Karpas-422 (cell line): ENCODE measurements around the gene MRPL43. TPM values are rescaled to one million over a fixed set of nuclear protein-coding genes. Genes with fewer than 3 reads are reported as not detected.

Experiments used
- DNase-seq: peaks from one replicate; pipeline ENCODE4 v3.0.0-alpha.2; 2015
- H2AFZ ChIP-seq: fragments of 200-600 bp; sonication (generic); 2 replicates; pipeline ENCODE4 v1.6.1; 2014; ENCODE audit warnings: antibody characterized with exemption, low read length, mixed read lengths
- H3K27ac ChIP-seq: fragments of 200-600 bp; sonication (generic); 2 replicates; pipeline ENCODE4 v1.5.1; 2014; ENCODE audit warnings: mild to moderate bottlenecking, low read length, moderate library complexity
- H3K27me3 ChIP-seq: fragments of 200-600 bp; sonication (generic); 2 replicates; pipeline ENCODE4 v1.6.1; 2014; ENCODE audit warnings: low read length, mixed read lengths
- H3K36me3 ChIP-seq: fragments of 200-600 bp; sonication (generic); 2 replicates; pipeline ENCODE4 v1.6.1; 2014; ENCODE audit warnings: low read length, mixed read lengths; ENCODE audit not compliant: insufficient read depth
- H3K4me1 ChIP-seq: fragments of 200-600 bp; sonication (generic); 2 replicates; pipeline ENCODE4 v1.6.1; 2014; ENCODE audit warnings: mild to moderate bottlenecking, low read length, mixed read lengths
- H3K4me2 ChIP-seq: fragments of 200-600 bp; sonication (generic); 2 replicates; pipeline ENCODE4 v1.6.1; 2014; ENCODE audit warnings: low read length, low read depth, mild to moderate bottlenecking; ENCODE audit not compliant: poor library complexity, severe bottlenecking
- H3K4me3 ChIP-seq: fragments of 200-600 bp; sonication (generic); 2 replicates; pipeline ENCODE4 v1.5.1; 2014; ENCODE audit warnings: mild to moderate bottlenecking, antibody characterized with exemption, low read length, mixed read lengths
- H3K79me2 ChIP-seq: fragments of 200-600 bp; sonication (generic); 2 replicates; pipeline ENCODE4 v1.6.1; 2014; ENCODE audit warnings: mild to moderate bottlenecking, low read length, mixed read lengths
- H3K9ac ChIP-seq: fragments of 200-600 bp; sonication (generic); 2 replicates; pipeline ENCODE4 v1.6.0; 2014; ENCODE audit warnings: low read length
- H3K9me2 ChIP-seq: fragments of 200-600 bp; sonication (generic), shearing (Covaris generic); replicated peaks from 2 replicates; pipeline ENCODE4 v1.6.0; 2014; ENCODE audit warnings: mild to moderate bottlenecking, low read length, moderate library complexity; ENCODE audit not compliant: insufficient read depth
- H3K9me3 ChIP-seq: fragments of 300-700, 200-600 bp; sonication (generic); 2 replicates; pipeline ENCODE4 v1.6.1; 2014; ENCODE audit warnings: low read length, mixed read lengths
- H4K20me1 ChIP-seq: fragments of 200-600 bp; sonication (generic); 2 replicates; pipeline ENCODE4 v1.6.1; 2014; ENCODE audit warnings: mild to moderate bottlenecking, antibody characterized with exemption, low read length, low read depth; ENCODE audit not compliant: insufficient read depth
- total RNA-seq: library from RNA; depleted of rRNA; stranded (reverse); fragments of >200 nt; shearing (Covaris generic); gene quantifications from 2 replicates; pipeline ENCODE4 v1.2.3, GENCODE V29; 2014; ENCODE audit warnings: low replicate concordance

The MRPL43 gene
- total RNA-seq, 1 experiment from 2014 or later: 86.3 TPM

DNA sequence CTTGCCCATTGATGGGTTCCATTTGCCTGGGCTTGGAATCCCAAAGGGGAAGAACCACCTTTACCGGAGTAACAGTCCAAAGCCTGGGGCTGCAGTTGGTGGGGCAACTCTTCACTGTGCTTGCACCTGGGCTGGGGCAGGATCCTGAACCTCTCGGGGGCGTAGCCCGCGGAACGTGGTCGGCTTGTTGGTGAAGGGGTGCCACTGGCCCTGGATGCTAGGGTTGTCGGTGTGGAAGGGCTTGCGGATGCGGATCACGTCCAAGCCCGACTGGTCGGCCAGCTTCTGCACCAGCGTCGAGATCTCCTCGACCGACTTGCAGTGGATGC, 710 bp downstream of the MRPL43 start:
- Histone ChIP-seq H3K9ac (peak overlapping the region; percentile 85), H3K9me3 (no peaks in the 10 kb centered on the region), H3K27ac (no peak overlapping the region), H3K4me1 (peaks cover 32% of the 10 kb centered on the region), H2AFZ (peak overlapping the region; percentile 23), H3K9me2 (no peaks in the 10 kb centered on the region), H3K27me3 (no peaks in the 10 kb centered on the region), H3K4me3 (peak overlapping the region; percentile 94), H3K4me2 (peak overlapping the region; percentile 89), H3K79me2 (peaks cover 46% of the 10 kb centered on the region), H4K20me1 (peaks cover 17% of the 10 kb centered on the region), H3K36me3 (peaks cover 29% of the 10 kb centered on the region; the same call in 1 of the 2 replicates)
- DNase-seq: no peak

DNA sequence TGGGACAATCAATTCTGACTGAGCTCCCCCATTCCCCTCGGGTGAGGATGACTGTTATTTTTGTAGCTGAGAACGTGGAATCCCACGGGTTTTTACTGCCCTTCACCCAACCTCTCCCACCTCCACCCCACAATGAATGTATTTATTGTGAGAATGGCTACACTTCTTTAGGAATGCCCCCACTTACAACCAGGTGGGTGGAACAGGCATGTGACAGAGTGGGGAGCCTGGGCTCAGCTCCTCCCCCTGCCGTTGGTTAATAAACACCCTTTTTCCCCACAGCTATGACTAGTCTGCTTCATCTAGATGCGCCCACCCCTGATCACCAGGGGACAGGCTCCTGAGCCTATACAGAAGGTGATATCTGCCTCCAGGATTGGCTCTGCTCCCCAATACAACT, 2.0 kb downstream of the MRPL43 start:
- no peak overlapping the region for H3K9ac ChIP-seq
- peaks cover 22% of the 10 kb centered on the region; the same call in 1 of the 2 replicates for H3K36me3 ChIP-seq
- H3K9me3 ChIP-seq: no peaks in the 10 kb centered on the region
- peaks cover 32% of the 10 kb centered on the region for H3K4me1 ChIP-seq
- no peak for DNase-seq
- H3K4me3 ChIP-seq: no peak overlapping the region
- H3K9me2 ChIP-seq: no peaks in the 10 kb centered on the region
- H3K79me2 ChIP-seq: peaks cover 43% of the 10 kb centered on the region
- peaks cover 13% of the 10 kb centered on the region for H4K20me1 ChIP-seq
- no peaks in the 10 kb centered on the region for H3K27me3 ChIP-seq
- H2AFZ ChIP-seq: no peak overlapping the region
- no peak overlapping the region for H3K27ac ChIP-seq
- peak overlapping the region; percentile 89 for H3K4me2 ChIP-seq

DNA sequence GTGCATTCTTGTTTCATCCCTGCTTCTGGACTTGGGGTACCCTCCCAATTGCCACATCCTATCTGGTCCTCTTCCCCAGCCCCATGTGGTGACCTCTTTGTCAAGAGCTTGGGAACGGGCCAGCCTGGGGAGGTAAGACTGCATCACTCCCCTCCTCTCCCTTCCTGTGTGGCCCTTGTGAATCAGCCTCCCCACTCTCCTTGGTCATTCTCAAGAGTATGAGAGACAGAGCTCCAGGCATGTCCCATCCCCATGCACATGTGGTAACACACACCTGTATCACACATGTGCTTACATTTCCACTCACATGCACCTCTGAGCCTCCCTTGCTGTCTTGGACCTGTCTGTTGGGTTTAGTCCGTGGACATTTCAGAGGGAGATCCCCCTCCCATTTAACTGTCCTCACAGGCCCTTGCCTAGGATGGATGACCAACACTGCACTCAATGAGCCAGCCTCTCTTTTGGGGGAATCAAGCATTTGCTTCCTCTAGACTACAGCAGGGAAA, 2.6 kb downstream of the MRPL43 start:
- peaks cover 39% of the 10 kb centered on the region for H3K79me2 ChIP-seq
- H3K4me2 ChIP-seq: no peak overlapping the region
- H2AFZ ChIP-seq: no peak overlapping the region
- H3K9ac ChIP-seq: no peak overlapping the region
- H3K4me3 ChIP-seq: no peak overlapping the region
- H4K20me1 ChIP-seq: peaks cover 12% of the 10 kb centered on the region
- H3K4me1 ChIP-seq: peaks cover 30% of the 10 kb centered on the region
- H3K27ac ChIP-seq: no peak overlapping the region
- H3K9me3 ChIP-seq: no peaks in the 10 kb centered on the region
- peaks cover 17% of the 10 kb centered on the region; the same call in 1 of the 2 replicates for H3K36me3 ChIP-seq
- no peak for DNase-seq
- H3K9me2 ChIP-seq: no peaks in the 10 kb centered on the region
- no peaks in the 10 kb centered on the region for H3K27me3 ChIP-seq

DNA sequence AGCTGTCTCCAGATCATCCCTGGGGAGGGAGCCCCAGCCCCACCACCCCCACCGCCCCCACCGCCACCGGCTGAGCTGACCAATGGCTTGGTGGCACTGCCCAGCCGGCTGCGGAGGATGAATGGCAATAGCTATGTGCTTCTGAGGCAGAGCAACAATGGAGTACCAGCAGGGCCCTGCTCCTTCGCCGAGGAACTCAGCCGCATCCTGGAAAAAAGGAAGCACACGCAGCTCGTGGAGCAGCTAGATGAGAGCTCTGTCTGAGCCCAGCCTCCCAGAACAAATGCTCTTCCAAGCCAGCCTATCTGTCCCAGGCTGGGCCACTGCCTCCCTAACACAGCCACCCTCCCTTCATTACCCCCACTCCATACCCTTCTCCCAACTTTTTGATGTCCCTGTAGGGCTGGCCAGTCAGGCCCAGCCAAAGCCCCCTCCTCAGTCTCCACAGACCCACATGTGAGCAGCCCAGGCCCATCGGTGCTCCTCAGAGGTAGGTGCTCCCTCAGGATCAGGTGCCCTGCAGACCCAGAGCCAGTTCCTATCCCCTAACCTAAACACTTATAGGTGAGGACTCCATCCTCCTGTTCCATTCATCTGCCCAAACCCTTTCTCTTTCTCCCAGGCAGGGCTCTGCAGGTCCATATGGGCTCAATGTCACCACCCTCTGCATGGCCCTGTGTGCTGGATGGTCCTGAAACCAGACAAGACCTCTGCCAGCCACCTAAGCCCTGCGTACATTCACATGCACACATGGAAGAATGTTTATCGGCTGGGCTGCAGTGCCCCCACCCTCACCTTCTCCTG, 3.2 kb downstream of the MRPL43 start:
- H3K4me3 ChIP-seq: no peak overlapping the region
- peaks cover 24% of the 10 kb centered on the region for H3K4me1 ChIP-seq
- H3K9ac ChIP-seq: no peak overlapping the region
- H3K36me3 ChIP-seq: peaks cover 11% of the 10 kb centered on the region; the same call in 1 of the 2 replicates
- no peak overlapping the region for H3K4me2 ChIP-seq
- no peak for DNase-seq
- H4K20me1 ChIP-seq: peaks cover 7% of the 10 kb centered on the region
- H3K27ac ChIP-seq: no peak overlapping the region
- no peaks in the 10 kb centered on the region for H3K9me3 ChIP-seq
- H2AFZ ChIP-seq: no peak overlapping the region
- no peaks in the 10 kb centered on the region for H3K9me2 ChIP-seq
- peaks cover 33% of the 10 kb centered on the region for H3K79me2 ChIP-seq
- no peaks in the 10 kb centered on the region for H3K27me3 ChIP-seq

DNA sequence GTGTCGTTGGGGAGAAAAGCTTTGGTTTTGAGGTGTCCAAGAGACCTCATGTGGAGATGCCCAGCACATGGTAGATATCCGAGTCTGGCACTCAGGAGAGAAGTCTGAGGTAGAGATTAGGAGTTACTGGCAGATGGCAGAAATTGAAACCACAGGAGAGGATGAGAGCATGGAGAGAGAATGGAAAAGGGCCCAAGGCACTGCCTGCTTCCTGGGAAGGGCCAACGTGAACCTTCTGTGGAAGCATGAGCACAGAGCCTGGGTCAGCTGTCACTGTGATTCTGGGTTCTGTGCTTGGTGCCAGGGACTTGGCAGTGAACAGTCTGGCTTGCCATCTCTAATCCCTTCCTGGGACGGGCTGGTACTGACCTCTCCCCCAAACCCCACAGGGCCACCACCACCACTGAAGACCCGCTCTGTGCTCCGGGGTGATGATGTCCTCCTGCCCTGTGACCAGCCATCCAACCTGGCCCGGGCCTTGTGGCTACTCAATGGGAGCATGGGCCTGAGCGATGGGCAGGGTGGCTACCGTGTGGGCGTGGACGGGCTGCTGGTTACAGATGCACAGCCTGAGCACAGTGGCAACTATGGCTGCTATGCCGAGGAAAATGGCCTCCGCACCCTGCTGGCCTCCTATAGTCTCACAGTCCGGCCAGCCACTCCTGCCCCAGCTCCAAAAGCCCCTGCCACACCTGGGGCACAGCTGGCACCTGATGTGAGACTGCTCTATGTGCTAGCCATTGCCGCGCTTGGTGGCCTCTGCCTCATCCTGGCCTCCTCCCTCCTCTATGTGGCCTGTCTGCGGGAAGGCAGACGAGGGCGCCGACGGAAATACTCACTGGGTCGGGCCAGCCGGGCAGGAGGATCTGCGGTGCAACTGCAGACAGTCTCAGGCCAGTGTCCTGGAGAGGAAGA, 4.1 kb downstream of the MRPL43 start:
- no peak for DNase-seq
- H3K9me2 ChIP-seq: no peaks in the 10 kb centered on the region
- no peak overlapping the region for H3K9ac ChIP-seq
- peaks cover 15% of the 10 kb centered on the region for H3K4me1 ChIP-seq
- H3K9me3 ChIP-seq: no peaks in the 10 kb centered on the region
- H2AFZ ChIP-seq: no peak overlapping the region
- H4K20me1 ChIP-seq: no peaks in the 10 kb centered on the region
- peaks cover 24% of the 10 kb centered on the region for H3K79me2 ChIP-seq
- H3K36me3 ChIP-seq: peaks cover 4% of the 10 kb centered on the region; the same call in 1 of the 2 replicates
- no peak overlapping the region for H3K4me3 ChIP-seq
- no peak overlapping the region for H3K4me2 ChIP-seq
- no peaks in the 10 kb centered on the region for H3K27me3 ChIP-seq
- no peak overlapping the region for H3K27ac ChIP-seq

DNA sequence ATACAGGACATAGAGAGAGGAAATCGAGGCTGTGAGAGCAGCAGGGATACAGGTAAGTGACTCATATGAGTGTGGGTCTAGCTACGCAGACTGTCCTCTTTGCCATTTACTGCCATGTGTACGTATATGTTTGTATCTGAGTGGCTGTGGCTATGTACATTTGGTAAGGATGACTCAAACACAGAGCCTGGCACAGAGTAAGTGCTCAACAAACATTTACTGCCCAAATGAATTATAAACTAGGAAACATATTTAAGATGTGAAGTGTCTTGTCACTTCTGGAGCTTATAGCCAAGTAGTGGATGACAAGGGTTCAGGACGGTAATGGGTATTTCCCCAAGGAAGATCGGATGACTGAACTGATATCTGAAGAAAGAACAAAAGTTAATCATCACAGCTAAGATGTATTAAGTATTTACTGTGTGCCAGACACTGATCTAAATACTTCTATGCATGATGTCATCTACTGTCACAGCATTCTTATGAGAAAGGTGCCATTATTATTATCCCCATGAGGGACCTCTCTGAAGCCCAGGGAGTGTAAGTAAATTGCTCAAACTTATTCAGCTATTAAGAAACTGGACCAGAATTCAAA, 6.0 kb downstream of the MRPL43 start:
- no peak overlapping the region for H3K4me3 ChIP-seq
- no peak overlapping the region for H3K4me2 ChIP-seq
- no peaks in the 10 kb centered on the region for H3K9me3 ChIP-seq
- H4K20me1 ChIP-seq: no peaks in the 10 kb centered on the region
- no peak overlapping the region for H3K27ac ChIP-seq
- DNase-seq: no peak
- H3K36me3 ChIP-seq: peaks cover 4% of the 10 kb centered on the region; the same call in 1 of the 2 replicates
- H3K79me2 ChIP-seq: peaks cover 6% of the 10 kb centered on the region
- no peaks in the 10 kb centered on the region for H3K9me2 ChIP-seq
- H3K27me3 ChIP-seq: no peaks in the 10 kb centered on the region
- no peak overlapping the region for H2AFZ ChIP-seq
- H3K9ac ChIP-seq: no peak overlapping the region
- peaks cover 8% of the 10 kb centered on the region for H3K4me1 ChIP-seq

DNA sequence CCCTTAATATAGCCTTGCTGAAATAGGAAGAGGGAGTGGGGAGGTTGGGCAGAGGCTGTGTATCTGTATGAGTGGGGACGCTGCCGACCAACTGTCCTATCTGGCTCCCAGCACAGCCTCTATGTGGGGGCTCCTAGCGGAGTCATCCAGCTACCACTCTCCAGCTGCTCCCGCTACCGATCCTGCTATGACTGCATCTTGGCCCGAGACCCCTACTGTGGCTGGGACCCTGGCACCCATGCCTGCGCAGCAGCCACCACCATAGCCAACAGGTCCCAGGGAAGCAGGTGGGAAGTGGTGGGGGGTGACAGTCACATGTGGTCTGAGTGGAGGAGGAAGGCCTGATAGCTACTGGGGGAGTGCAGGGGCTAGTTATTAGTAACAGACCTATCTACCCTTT, 6.6 kb downstream of the MRPL43 start:
- no peak overlapping the region for H3K4me2 ChIP-seq
- peaks cover 4% of the 10 kb centered on the region; the same call in 1 of the 2 replicates for H3K36me3 ChIP-seq
- H3K4me1 ChIP-seq: peaks cover 3% of the 10 kb centered on the region
- H3K9me2 ChIP-seq: no peaks in the 10 kb centered on the region
- H3K27ac ChIP-seq: no peak overlapping the region
- no peak overlapping the region for H3K4me3 ChIP-seq
- H3K79me2 ChIP-seq: peaks cover under 1% of the 10 kb centered on the region; the same call in 1 of the 2 replicates
- no peaks in the 10 kb centered on the region for H3K9me3 ChIP-seq
- no peaks in the 10 kb centered on the region for H3K27me3 ChIP-seq
- no peak overlapping the region for H2AFZ ChIP-seq
- no peak for DNase-seq
- no peak overlapping the region for H3K9ac ChIP-seq
- H4K20me1 ChIP-seq: no peaks in the 10 kb centered on the region
